Measurements from ENCODE around the gene AIDA. TPM values are rescaled to one million over a fixed set of nuclear protein-coding genes. Genes with fewer than 3 reads are reported as not detected.

The AIDA gene
- total RNA-seq, 2 donors from 2014 or later: 32.9 to 36.6 TPM

GRCh38 chr1:222622765-222623164 is 89.5 kb downstream of the AIDA start:
- no peaks in the 10 kb centered on the region for H3K9me3 ChIP-seq
- no peak for ATAC-seq
- peaks cover 15% of the 10 kb centered on the region for H3K4me1 ChIP-seq
- no peak overlapping the region for H3K4me3 ChIP-seq
- no peak overlapping the region for H3K27ac ChIP-seq
- TF ChIP-seq POLR2A (IDR thresholded peaks at IDR 0.05) (no peak), CTCF (IDR thresholded peaks at IDR 0.05) (no peak)
- intact Hi-C loops (cut with DNase I): no loop called here
- DNase-seq: no peak
- no peaks in the 10 kb centered on the region for H3K27me3 ChIP-seq
- WGBS, 2 donors: 56 to 62% methylated on average over 5 of the region's 5 CpGs
- H3K36me3 ChIP-seq (replicated peaks in 1 of 2; ENCODE audit: insufficient read depth in 1 of 2, low read depth in 2 of 2): peaks cover 0 to 9% of the 10 kb centered on the region in 2 donors

GRCh38 chr1:222620566-222620965 is 91.7 kb downstream of the AIDA start:
- Histone ChIP-seq H3K9me3 (no peaks in the 10 kb centered on the region), H3K27ac (no peak overlapping the region), H3K4me3 (no peak overlapping the region), H3K4me1 (peaks cover 29% of the 10 kb centered on the region), H3K27me3 (no peaks in the 10 kb centered on the region), H3K36me3 (replicated peaks in 1 of 2; ENCODE audit: insufficient read depth in 1 of 2, low read depth in 2 of 2) (peaks cover 0 to under 1% of the 10 kb centered on the region in 2 donors)
- intact Hi-C loops (cut with DNase I): no loop called here
- no peak for ATAC-seq
- 52 to 56% methylated on average over 2 of the region's 2 CpGs for WGBS, 2 donors
- TF ChIP-seq POLR2A (IDR thresholded peaks at IDR 0.05) (no peak), CTCF (IDR thresholded peaks at IDR 0.05) (no peak)
- DNase-seq: no peak

GRCh38 chr1:222618880-222619596 is 93.3 kb downstream of the AIDA start:
- Histone ChIP-seq H3K4me3 (peak overlapping the region; percentile 63 to 79), H3K4me1 (peaks cover 29% of the 10 kb centered on the region), H3K27ac (peak overlapping the region in 1 of 4 donors; percentile 89), H3K9me3 (no peaks in the 10 kb centered on the region), H3K27me3 (no peaks in the 10 kb centered on the region), H3K36me3 (replicated peaks in 1 of 2; ENCODE audit: insufficient read depth in 1 of 2, low read depth in 2 of 2) (no peaks in the 10 kb centered on the region)
- WGBS, 2 donors: 9 to 17% methylated on average over 12 to 20 of the region's 20 CpGs
- intact Hi-C loops (cut with DNase I): no loop called here
- DNase-seq: peak; percentile 32 to 46 (median 41)
- ATAC-seq: no peak
- TF ChIP-seq CTCF (IDR thresholded peaks at IDR 0.05) (no peak), POLR2A (IDR thresholded peaks at IDR 0.05) (peak in 1 of 3 donors; percentile 8)

Other genes with a start within 250 kb of the AIDA start
- not detected for gene HHIPL2, start 164.4 kb downstream of the AIDA start, total RNA-seq
- gene TAF1A, start 122.6 kb downstream of the AIDA start, total RNA-seq: 10 to 100 TPM in 1 of 2 donors, under 1 TPM in 1; 0.99 to 15.8 TPM
- gene MIA3, start 94.4 kb downstream of the AIDA start, total RNA-seq: 10 to 100 TPM; 32.2 to 44.8 TPM
- gene BROX, start 73 bp upstream of the AIDA start, total RNA-seq: 10 to 100 TPM; 12.5 to 18.2 TPM
- gene FAM177B, start 24.7 kb upstream of the AIDA start, total RNA-seq: 1 to 10 TPM in 1 of 2 donors, not detected in 1; 3.4 TPM
- gene DISP1, start 102.5 kb upstream of the AIDA start, total RNA-seq: 1 to 10 TPM; 4.0 to 6.2 TPM